ENCODE results near the gene ALDH9A1.

DNA sequence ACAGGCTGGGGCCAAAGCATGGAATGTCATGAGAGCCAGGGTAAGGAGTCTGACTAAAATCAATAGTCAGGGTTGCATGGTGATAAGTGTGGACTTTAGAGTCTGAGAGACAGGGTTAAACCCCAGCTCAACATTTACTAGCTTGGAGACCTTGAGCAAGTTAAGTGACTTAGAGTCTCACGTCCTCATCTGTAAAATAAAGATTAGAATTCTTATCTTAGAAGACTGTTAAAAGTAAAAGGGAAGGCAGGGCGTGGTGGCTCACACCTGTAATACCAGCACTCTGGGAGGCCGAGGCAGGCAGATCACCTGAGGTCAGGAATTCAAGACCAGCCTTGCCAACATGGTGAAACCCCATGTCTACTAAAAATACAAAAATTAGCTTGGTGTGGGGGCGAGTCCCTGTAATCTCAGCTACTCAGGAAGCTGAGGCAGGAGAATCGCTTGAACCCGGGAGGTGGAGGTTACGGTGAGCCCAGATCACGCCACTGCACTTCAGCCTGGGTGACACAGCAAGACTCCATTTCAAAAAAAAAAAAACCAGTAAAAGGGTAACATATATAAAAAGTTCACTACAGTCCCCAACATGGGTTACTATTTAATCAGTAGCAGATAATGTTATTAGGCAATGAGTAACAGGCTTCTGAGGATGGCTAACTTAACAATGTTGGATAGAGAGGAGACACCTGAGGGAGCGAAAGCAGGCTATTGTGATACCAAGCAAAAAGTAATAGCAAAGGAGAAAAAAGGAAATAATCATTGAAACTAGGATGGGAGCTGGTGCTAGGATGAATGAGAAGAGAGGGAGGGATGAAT is 49.5 kb upstream of the ALDH9A1 start:
- TF ChIP-seq POLR2A (IDR thresholded peaks at IDR 0.05; ENCODE audit: low read depth, low read length) (no peak), CEBPB (IDR thresholded peaks at IDR 0.05; ENCODE audit: low read depth, low read length) (no peak), CTCF (conservative IDR thresholded peaks at IDR 0.05; ENCODE audit: low read depth, low read length) (no peak), MAFK (IDR thresholded peaks at IDR 0.05; ENCODE audit: low read depth, low read length) (no peak), RAD21 (IDR thresholded peaks at IDR 0.05; ENCODE audit: low read length) (no peak), BHLHE40 (IDR thresholded peaks at IDR 0.05; ENCODE audit: low read depth, low read length) (no peak), USF2 (IDR thresholded peaks at IDR 0.05; ENCODE audit: low read depth, low read length) (no peak), MXI1 (IDR thresholded peaks at IDR 0.05; ENCODE audit: borderline replicate concordance, low read depth, low read length) (no peak), CHD1 (IDR thresholded peaks at IDR 0.05; ENCODE audit: low read depth, low read length) (no peak)
